Measurements from ENCODE around the gene ZNF384.

- TF ChIP-seq POLR2A (IDR thresholded peaks at IDR 0.05) (no peak), EP300 (IDR thresholded peaks at IDR 0.05) (no peak), POLR2AphosphoS5 (IDR thresholded peaks at IDR 0.05) (no peak)
- TF ChIP-seq, protein P1, sequence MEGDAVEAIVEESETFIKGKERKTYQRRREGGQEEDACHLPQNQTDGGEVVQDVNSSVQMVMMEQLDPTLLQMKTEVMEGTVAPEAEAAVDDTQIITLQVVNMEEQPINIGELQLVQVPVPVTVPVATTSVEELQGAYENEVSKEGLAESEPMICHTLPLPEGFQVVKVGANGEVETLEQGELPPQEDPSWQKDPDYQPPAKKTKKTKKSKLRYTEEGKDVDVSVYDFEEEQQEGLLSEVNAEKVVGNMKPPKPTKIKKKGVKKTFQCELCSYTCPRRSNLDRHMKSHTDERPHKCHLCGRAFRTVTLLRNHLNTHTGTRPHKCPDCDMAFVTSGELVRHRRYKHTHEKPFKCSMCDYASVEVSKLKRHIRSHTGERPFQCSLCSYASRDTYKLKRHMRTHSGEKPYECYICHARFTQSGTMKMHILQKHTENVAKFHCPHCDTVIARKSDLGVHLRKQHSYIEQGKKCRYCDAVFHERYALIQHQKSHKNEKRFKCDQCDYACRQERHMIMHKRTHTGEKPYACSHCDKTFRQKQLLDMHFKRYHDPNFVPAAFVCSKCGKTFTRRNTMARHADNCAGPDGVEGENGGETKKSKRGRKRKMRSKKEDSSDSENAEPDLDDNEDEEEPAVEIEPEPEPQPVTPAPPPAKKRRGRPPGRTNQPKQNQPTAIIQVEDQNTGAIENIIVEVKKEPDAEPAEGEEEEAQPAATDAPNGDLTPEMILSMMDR (IDR thresholded peaks at IDR 0.05) = no peak
These were observed 70.5 kb downstream of the ZNF384 start for GRCh38 chr12:6618483-6619225.

Measured in sigmoid colon (tissue), 4 donors.